Caki2 (cell line): ENCODE results near the gene GABPB1. TPM values are rescaled to one million over a fixed set of nuclear protein-coding genes. Genes with fewer than 3 reads are reported as not detected.

Experiments
- DNase-seq: peaks from one replicate; pipeline ENCODE4 v3.0.0-alpha.2; 2015; ENCODE audit warnings: low read depth
- in situ Hi-C: cut with HindIII; loops from 2 replicates; pipeline ENCODE4 v1.10.0; 2016; ENCODE audit warnings: low sequenced_read_pairs, low pct_unique_long_range_greater_than_20kb, mixed read lengths
- total RNA-seq: library from RNA; depleted of rRNA; stranded (reverse); fragments of >200 nt; shearing (Covaris generic); gene quantifications from 2 replicates; pipeline ENCODE4 v1.2.3, GENCODE V29; 2014; ENCODE audit warnings: low replicate concordance

Gene GABPB1
- total RNA-seq, 1 experiment from 2014 or later = 26.9 TPM

DNA sequence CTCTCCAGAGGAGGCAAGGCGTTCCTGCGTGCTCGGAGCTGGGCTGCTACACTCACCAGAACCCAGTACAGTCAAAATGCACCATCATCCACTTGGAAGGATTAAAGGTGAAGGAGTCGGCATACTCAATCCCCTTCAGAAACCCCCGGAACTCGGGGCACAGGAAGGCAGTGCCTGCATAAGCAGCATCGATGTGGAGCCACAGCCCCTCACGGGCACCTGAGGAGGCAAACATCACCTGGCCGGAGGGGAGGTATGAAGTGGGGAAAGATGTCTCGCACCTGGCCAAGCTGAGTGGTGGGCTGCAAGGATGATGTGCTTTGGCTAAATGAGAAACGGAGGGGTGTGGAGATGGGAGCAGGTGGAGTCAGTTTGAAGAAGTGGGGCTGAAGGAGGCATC is 102.4 kb downstream of the GABPB1 start:
- in situ Hi-C loops = no loop called here
- DNase-seq = no peak

DNA sequence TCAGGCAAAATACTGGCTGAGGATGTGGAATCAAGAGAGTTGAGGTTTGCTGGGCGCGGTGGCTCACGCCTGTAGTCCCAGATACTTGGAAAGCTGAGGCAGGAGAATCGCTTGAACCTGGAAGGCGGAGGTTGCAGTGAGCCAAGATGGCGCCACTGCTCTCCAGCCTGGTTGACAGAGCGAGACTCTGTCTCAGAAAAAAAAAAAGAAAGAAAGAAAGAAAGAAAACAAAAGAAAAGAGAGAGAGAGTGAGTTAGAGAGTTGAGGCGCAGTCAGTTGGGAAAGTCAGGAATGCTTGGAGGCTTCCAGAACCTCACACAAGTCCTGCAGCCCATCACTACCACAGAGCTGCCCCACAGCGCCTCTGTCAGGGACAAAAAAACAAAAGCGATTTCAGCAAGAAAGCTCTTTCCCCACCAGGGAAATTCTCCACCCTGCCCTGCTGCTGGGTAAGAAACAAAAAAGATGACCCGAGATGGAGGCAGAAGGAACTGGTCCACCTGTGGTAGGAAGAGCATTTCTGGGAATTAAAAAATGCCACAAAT is 103.3 kb downstream of the GABPB1 start:
- no peak for DNase-seq
- in situ Hi-C loops = no loop called here

GRCh38 chr15:50250760-50251394 is 104.1 kb downstream of the GABPB1 start:
- no peak for DNase-seq
- in situ Hi-C loops = no loop called here

DNA sequence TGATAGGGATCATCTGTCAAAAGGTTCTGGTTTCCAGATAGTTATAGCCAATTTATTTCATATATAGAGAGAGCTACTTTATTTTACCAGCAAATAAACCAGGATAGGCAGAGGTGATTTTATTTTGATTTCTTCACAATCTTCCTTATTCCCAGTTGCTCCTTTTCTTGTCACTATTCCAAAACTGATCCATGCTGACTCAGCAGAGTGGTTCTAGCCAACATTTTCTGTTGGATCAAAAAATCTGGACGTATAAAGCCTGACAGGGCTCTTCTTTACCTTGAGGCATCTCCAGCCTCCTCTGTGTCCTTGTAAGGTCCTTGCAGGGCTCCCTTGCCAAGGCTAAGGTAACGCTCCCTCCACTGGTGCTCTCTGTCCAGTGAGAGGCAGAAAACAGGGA is 105.3 kb downstream of the GABPB1 start:
- in situ Hi-C loops = no loop called here
- no peak for DNase-seq

DNA sequence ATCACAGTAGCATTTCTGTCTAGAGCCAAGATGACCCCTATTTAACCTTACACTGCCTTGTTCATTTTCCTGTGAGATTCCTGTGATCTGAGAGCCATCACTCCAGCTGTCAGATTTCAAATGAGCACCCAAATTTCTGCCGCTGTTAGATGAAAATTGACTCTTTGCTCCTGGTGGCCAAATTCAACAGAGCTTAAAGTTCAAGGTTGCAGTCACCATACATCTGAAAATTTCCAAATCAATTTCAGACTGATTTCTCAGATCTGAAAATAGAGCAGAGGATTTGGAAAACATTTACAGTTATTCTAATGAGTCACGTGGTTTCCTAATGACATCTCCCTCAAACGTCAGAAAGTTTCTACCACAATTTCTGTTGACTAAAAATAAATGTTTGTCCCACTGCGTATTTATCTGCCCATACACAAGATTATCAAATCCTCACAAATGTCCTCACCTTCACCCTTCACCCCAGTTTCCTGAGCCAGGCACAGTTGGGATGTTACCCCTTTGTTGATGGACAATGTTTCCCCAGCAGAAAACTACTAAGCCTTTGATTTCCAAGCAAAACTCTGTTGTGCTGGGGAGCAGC is 105.9 kb downstream of the GABPB1 start:
- in situ Hi-C loops = no loop called here
- no peak for DNase-seq

GRCh38 chr15:50247819-50248655 is 107.0 kb downstream of the GABPB1 start:
- no peak for DNase-seq

GRCh38 chr15:50246631-50247030 is 108.4 kb downstream of the GABPB1 start:
- no peak for DNase-seq
- in situ Hi-C loops = no loop called here

More at GRCh38 chr15:50247819-50248655, 107.0 kb downstream of the GABPB1 start:
- in situ Hi-C loops = no loop called here

DNA sequence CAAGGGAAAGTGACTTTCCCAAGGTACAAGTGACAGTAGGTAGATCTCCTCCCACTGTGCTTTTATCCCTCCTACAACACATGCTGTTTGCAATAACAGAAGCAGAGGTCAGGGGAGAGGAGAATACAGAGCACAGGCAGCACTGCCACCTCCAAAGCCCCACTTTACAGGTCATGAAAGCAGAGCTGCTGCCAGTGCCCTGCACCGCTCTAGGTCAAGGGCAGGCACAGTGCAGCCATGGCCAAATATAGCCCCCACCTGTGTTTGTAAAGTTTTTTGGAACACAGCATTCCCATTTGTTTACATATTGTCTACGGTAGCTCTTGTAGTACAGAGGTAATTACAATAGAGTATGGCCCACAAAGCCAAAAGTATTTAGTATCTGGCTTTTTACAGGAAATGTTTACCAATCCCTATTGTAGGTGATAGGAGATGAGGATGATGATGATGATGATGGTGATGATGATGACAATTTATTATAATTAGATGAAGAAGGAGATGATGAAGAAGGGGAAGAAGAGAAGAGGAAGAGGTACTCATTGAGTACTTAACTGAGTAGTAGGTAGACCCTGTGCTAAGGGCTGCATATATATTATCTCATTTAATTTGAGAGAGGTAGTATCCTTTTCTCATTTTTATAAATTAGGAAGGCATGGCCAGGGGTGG is 109.9 kb downstream of the GABPB1 start:
- no peak for DNase-seq
- in situ Hi-C loops = no loop called here

DNA sequence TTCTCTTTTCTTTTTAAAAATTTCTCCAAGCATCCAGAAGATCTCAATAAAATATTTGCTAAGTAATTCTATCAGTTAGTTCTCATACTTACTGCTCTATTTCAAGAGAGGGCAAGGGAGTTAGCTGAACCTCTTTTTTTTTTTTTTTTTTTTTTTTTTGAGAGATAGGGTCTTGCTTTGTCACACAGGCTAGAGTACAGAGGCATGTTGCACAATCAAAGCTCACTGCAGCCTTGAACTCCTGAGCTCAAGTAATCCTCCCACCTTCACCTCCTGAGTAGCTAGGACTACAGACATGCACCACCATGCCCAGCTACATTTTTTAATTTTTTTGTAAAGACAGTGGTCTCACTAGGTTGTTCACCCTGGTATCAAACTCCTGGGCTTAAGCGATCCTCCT is 110.8 kb downstream of the GABPB1 start:
- in situ Hi-C loops = no loop called here
- no peak for DNase-seq

- DNase-seq = no peak
- in situ Hi-C loops = no loop called here
Observed at GRCh38 chr15:50241684-50242450, 113.1 kb downstream of the GABPB1 start.

- in situ Hi-C loops = no loop called here
Observed at GRCh38 chr15:50238255-50238654, 116.7 kb downstream of the GABPB1 start.

DNA sequence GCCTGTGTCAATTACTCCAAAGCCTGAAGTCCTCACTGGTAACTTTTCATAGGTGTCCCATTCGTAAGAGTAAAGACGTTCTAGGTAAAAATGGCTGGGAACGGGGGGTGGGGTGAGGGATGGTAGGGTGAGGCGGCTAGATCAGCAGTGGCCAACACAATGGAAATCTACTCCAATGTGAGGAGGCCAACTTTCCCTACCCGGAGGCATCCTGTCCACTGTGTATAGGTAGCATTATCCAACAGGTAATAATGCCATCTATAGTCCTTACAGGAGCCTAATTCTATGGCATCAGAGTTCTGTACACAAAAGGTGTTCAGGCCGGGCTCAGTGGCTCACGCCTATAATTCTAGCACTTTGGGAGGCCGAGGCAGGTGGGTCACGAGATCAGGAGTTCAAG is 118.6 kb downstream of the GABPB1 start:
- DNase-seq = no peak
- in situ Hi-C loops = no loop called here

More at GRCh38 chr15:50238255-50238654, 116.7 kb downstream of the GABPB1 start:
- DNase-seq = no peak

GRCh38 chr15:50235794-50236193 is 119.2 kb downstream of the GABPB1 start:
- DNase-seq = no peak
- in situ Hi-C loops = no loop called here

DNA sequence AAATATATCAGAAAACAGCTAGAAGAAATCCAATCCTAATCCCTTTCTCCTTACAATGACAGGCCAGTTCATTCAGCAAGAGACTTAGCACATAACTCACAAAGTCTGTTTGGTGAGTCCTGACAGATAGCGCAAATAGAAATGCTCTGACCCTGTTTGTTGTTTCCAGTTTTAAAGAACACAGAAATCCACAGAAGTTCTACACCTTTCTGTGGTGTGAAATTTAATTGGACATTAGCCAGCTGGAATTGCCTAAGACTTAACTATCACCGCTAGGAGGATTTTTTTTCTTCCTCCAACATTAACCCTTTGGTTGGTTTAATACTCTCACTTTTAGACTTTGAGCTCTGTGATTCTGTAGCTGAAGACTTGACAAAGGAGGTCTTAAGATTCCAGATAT is 120.2 kb downstream of the GABPB1 start:
- DNase-seq = no peak
- in situ Hi-C loops = no loop called here

DNA sequence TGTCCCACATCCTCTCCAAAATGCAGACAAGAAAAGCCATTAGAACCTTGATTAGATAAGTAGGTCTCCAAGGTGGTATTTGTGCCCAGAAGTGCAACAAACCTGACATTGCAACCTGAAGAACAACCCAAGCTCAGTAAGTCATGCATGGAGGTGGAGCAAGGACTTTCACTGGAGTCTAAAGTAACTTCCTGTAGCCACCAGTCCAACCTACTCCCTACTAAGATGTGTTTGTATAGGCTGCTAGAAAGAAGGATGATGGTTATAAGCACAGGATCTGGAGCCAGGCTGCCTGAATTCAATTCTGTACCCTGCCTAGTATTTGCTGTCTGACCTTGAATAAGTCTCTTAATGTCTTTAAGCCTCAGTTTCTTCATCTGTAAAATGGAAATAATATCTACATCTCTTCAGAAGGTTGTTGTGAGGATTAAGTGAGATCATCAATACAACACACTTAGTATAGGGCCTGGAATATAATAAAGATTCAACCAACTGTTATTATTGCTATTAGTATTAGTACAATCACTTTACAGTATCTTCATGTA is 121.7 kb downstream of the GABPB1 start:
- no peak for DNase-seq
- in situ Hi-C loops = no loop called here

DNA sequence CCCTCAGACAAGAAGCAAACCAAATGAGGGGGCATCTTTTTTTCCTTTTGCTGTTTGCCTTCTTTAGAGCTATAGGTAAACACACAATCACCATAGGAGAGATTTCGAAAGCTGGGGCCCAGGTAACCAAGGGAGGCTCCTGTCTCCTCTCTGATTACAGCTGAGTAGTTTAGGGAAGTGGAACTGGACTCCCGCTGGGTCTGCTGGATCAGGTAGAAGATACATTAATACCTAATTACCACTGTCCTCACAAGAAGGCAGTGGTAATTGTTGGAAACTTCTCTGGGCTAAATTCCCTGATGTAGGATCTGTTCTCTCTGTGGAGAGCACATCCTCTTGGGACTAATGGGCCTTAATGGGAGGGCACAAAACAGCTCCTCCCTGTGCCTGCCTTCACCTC is 122.2 kb downstream of the GABPB1 start:
- no peak for DNase-seq
- in situ Hi-C loops = no loop called here

DNA sequence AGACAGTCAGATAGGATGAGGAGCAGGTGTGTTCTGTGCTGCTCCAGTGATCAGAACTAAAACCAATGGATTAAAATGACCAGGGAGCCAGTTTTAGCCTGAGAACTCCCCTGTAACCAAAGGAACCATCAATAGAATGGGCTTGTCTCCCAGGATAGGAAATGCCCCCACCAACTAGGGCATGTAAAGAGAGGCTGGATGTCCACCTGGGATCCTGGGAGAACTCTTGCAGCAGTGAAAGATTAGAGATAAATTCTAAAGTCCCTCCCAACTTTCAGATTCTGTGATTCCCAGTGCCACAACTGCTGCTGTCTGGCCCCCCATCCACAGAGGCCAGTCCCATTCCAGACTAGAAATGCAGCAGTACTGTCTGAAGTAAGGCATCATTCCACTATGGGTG is 123.2 kb downstream of the GABPB1 start:
- in situ Hi-C loops = no loop called here
- no peak for DNase-seq

- in situ Hi-C loops = no loop called here
- no peak for DNase-seq
Observed at GRCh38 chr15:50229336-50229735, 125.7 kb downstream of the GABPB1 start.
